ENCODE results near the gene UST.

Gene UST

GRCh38 chr6:149125309-149125708, 378.5 kb downstream of the UST start:
- DNase-seq (ENCODE audit: low read depth): no peak

Measured in EH (cell line).